Right kidney (tissue), 1 donor: ENCODE data around the gene LRGUK.
"Not testable (repeated sequence)": the region's sequence is repeated elsewhere in the genome, so short reads cannot be mapped to it uniquely, and the experiment has no call there.

Source experiments
- DNase-seq: peaks from one replicate; pipeline ENCODE4 v3.0.0-alpha.2; 2016

The LRGUK gene

GRCh38 chr7:134248196-134248595, 121.1 kb downstream of the LRGUK start:
- no peak for DNase-seq

GRCh38 chr7:134254311-134254710, 127.2 kb downstream of the LRGUK start:
- no peak for DNase-seq

GRCh38 chr7:134255814-134256213, 128.7 kb downstream of the LRGUK start:
- DNase-seq, result no peak

GRCh38 chr7:134262322-134262721, 135.2 kb downstream of the LRGUK start:
- DNase-seq, result no peak

GRCh38 chr7:134276951-134277350, 149.8 kb downstream of the LRGUK start:
- DNase-seq, result no peak

- DNase-seq, result no peak
Observed at GRCh38 chr7:134278502-134279153, 151.5 kb downstream of the LRGUK start.

GRCh38 chr7:134279336-134279735, 152.2 kb downstream of the LRGUK start:
- no peak for DNase-seq

GRCh38 chr7:134279898-134280297, 152.8 kb downstream of the LRGUK start:
- no peak for DNase-seq

GRCh38 chr7:134280508-134280907, 153.4 kb downstream of the LRGUK start:
- no peak for DNase-seq

- no peak for DNase-seq
Observed at GRCh38 chr7:134284011-134284410, 156.9 kb downstream of the LRGUK start.

GRCh38 chr7:134284952-134285351, 157.8 kb downstream of the LRGUK start:
- no peak for DNase-seq

GRCh38 chr7:134287916-134288659, 160.9 kb downstream of the LRGUK start:
- DNase-seq, result no peak

GRCh38 chr7:134289423-134289822, 162.3 kb downstream of the LRGUK start:
- no peak for DNase-seq

- DNase-seq, result no peak
Observed at GRCh38 chr7:134289841-134290240, 162.7 kb downstream of the LRGUK start.

GRCh38 chr7:134290286-134290685, 163.1 kb downstream of the LRGUK start:
- DNase-seq, result no peak

- DNase-seq, result no peak
Observed at GRCh38 chr7:134293002-134293740, 166.0 kb downstream of the LRGUK start.

GRCh38 chr7:134295982-134296381, 168.8 kb downstream of the LRGUK start:
- DNase-seq, result not testable (repeated sequence)

GRCh38 chr7:134297489-134297888, 170.3 kb downstream of the LRGUK start:
- no peak for DNase-seq

- DNase-seq, result no peak
Observed at GRCh38 chr7:134298902-134299683, 172.0 kb downstream of the LRGUK start.

- no peak for DNase-seq
Observed at GRCh38 chr7:134300988-134301387, 173.8 kb downstream of the LRGUK start.

GRCh38 chr7:134301592-134301991, 174.5 kb downstream of the LRGUK start:
- no peak for DNase-seq

- DNase-seq, result no peak
Observed at GRCh38 chr7:134302120-134302519, 175.0 kb downstream of the LRGUK start.

GRCh38 chr7:134307320-134307719, 180.2 kb downstream of the LRGUK start:
- no peak for DNase-seq
